Stromal cell of bone marrow (primary cell): ENCODE measurements around the gene ITGBL1.

Experiments
- DNase-seq: peaks from one replicate; pipeline ENCODE4 v3.0.0-alpha.2; 2012; ENCODE audit warnings: low read depth

Gene ITGBL1

GRCh38 chr13:101452519-101453485 lies at the start of gene ITGBL1:
Gene ITGBL1 (plus strand): TSS chr13:101452675. CDS start chr13:101452834, 159 bp downstream.
- no peak for DNase-seq

GRCh38 chr13:101406791-101407190 lies 45.7 kb upstream of the ITGBL1 start:
- DNase-seq, result no peak

GRCh38 chr13:101408154-101408553 lies 44.3 kb upstream of the ITGBL1 start:
- no peak for DNase-seq

GRCh38 chr13:101408992-101409656 lies 43.4 kb upstream of the ITGBL1 start:
- DNase-seq, result no peak

- DNase-seq, result no peak
These were observed 40.4 kb upstream of the ITGBL1 start for GRCh38 chr13:101412076-101412475.

- no peak for DNase-seq
These were observed 36.9 kb upstream of the ITGBL1 start for GRCh38 chr13:101415358-101416174.

GRCh38 chr13:101416181-101417042 lies 36.1 kb upstream of the ITGBL1 start, which contains the start of gene NALCN:
Gene NALCN (minus strand): TSS chr13:101416508. CDS start chr13:101399126, 17,382 bp downstream.
- DNase-seq, result no peak

- DNase-seq, result no peak
These were observed 35.5 kb upstream of the ITGBL1 start for GRCh38 chr13:101417043-101417406.

GRCh38 chr13:101417501-101417900 lies 35.0 kb upstream of the ITGBL1 start:
- no peak for DNase-seq

GRCh38 chr13:101423872-101424271 lies 28.6 kb upstream of the ITGBL1 start:
- DNase-seq, result no peak

GRCh38 chr13:101424381-101425155 lies 27.9 kb upstream of the ITGBL1 start:
- peak; percentile 31 for DNase-seq

- no peak for DNase-seq
These were observed 27.4 kb upstream of the ITGBL1 start for GRCh38 chr13:101425156-101425471.

GRCh38 chr13:101425623-101426022 lies 26.9 kb upstream of the ITGBL1 start:
- no peak for DNase-seq

- DNase-seq, result no peak
These were observed 22.7 kb upstream of the ITGBL1 start for GRCh38 chr13:101429733-101430132.

GRCh38 chr13:101433895-101434294 lies 18.6 kb upstream of the ITGBL1 start:
- DNase-seq, result no peak

GRCh38 chr13:101434486-101434885 lies 18.0 kb upstream of the ITGBL1 start:
- DNase-seq, result no peak

- no peak for DNase-seq
These were observed 4.6 kb upstream of the ITGBL1 start for GRCh38 chr13:101447852-101448251.

- peak; percentile 76 for DNase-seq
These were observed 2.4 kb upstream of the ITGBL1 start for GRCh38 chr13:101449790-101450748.

GRCh38 chr13:101450749-101451130 lies 1.7 kb upstream of the ITGBL1 start:
- DNase-seq, result no peak
